Ureter (tissue), 1 donor: ENCODE data around the gene ALX4. TPM values are rescaled to one million over a fixed set of nuclear protein-coding genes. Genes with fewer than 3 reads are reported as not detected.

Source experiments
- DNase-seq: peaks from one replicate; pipeline ENCODE4 v3.0.0-alpha.2; 2020; ENCODE audit warnings: low spot score
- total RNA-seq: library from RNA; stranded (reverse); gene quantifications from one replicate; pipeline ENCODE4 v1.2.4, GENCODE V29; 2023
- donor health status: DM: yes; HTN: yes; CAD: no.

The ALX4 gene
- total RNA-seq, 1 donor from 2014 or later: not detected

- no peak for DNase-seq
These were observed 65.2 kb downstream of the ALX4 start for GRCh38 chr11:44244639-44245310.

GRCh38 chr11:44243595-44244343, 66.2 kb downstream of the ALX4 start:
- no peak for DNase-seq

DNA sequence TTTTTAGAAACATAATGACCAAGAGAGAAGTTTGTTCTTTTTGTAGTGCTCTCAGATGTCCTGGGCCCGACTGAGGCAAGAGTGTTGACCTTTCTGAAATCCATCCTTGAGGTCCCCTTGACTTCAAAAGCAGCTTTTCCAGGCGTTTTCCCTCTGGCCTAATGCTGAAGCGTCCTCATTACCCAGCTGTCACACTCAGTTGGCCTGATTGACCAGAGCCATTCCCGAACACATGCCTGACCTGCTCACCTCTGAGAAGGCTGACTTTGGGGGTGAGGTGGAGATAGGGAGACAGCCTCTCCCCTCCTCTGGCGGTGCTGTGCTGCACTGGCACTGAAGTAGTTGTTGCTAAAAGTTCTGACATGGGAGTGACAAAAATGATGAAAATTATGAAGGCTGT, 66.9 kb downstream of the ALX4 start:
- no peak for DNase-seq

DNA sequence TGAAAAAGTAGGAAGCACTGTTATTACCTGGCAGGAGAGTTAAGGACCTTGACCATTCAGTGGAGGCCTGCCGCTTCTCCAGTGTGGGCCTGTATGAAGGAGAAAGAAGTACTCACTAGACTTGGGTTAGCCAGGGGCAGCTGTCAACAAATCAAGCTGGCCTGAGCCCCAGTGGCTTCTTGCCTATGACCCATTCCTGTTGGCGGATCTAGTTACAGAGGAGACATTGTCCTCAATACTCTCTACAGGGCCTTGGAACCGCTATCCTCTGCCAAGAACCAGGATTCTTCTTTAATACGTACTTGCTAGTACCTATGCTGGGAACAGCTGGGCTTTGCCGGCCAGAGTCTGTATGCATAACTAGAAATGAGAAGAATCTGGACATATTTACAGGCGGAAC, 68.1 kb downstream of the ALX4 start:
- DNase-seq: no peak

GRCh38 chr11:44237156-44237555, 72.8 kb downstream of the ALX4 start:
- DNase-seq: no peak

- no peak for DNase-seq
These were observed 73.6 kb downstream of the ALX4 start for GRCh38 chr11:44236296-44236695.

GRCh38 chr11:44235765-44236201, 74.2 kb downstream of the ALX4 start:
- DNase-seq: no peak

- no peak for DNase-seq
These were observed 80.3 kb downstream of the ALX4 start for GRCh38 chr11:44229624-44230023.

GRCh38 chr11:44229098-44229497, 80.8 kb downstream of the ALX4 start:
- no peak for DNase-seq

DNA sequence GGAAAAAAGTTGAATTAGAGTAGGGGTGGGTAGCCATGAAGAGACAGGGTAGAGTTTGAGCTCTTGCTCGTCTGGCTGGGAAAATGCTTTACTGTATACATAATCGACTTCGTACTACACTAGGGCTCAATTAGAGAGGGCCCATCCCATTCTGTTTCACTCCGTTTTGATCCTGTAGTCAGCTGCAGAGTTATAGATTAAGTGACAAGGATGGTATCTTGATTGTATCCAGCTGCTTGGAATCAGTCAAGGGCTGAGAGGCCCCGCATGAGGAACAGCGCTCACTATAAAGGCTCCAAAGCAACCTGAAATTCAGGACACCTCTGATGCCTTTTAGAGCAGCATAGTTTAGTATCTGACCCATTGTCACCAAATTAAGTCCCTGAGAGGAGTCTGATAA, 81.6 kb downstream of the ALX4 start:
- DNase-seq: no peak

DNA sequence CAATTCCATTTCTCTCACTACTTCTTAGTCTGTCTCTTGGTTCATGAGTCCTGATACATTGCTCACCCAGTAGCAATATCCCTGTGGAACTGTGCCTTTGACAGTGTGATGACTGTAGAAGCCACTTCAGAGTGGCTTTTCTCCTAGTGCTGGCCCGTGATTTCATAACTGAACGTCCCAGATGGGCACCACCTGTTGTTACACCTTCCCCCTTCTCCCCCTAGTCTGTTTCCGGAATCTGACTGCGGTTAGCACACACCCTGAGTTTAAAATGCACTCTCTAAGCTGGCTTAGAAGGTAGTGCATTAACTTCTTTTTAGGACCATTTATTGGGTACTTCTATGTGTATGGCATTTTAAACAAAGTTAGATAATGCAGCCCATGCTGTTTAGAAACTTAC, 83.0 kb downstream of the ALX4 start:
- DNase-seq: no peak

- no peak for DNase-seq
These were observed 83.4 kb downstream of the ALX4 start for GRCh38 chr11:44226490-44226889.

GRCh38 chr11:44224867-44225501, 85.0 kb downstream of the ALX4 start:
- no peak for DNase-seq

GRCh38 chr11:44223238-44223637, 86.7 kb downstream of the ALX4 start:
- DNase-seq: no peak

GRCh38 chr11:44221992-44222391, 87.9 kb downstream of the ALX4 start:
- DNase-seq: no peak

- DNase-seq: no peak
These were observed 88.5 kb downstream of the ALX4 start for GRCh38 chr11:44221456-44221855.

GRCh38 chr11:44219830-44220796, 89.8 kb downstream of the ALX4 start:
- DNase-seq: no peak

DNA sequence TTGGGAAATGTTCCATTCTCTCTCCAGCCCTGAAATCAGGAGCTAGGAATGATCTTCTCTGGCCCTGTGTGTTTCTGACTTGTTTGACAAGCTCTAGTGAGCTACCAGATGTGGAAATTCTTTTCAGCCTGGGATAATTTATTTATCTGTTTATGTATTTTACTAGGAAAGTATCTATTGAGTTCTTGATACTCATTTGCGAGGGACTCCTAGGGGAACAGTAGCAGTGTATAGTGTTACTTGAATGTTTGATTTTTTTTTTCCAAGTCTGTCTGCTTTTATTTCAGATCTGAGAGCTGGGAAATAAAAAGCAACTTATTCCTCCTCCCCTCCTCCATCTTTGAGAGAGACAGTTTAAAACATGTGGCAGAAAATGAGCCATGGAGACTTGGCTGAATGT, 92.5 kb downstream of the ALX4 start:
- no peak for DNase-seq

DNA sequence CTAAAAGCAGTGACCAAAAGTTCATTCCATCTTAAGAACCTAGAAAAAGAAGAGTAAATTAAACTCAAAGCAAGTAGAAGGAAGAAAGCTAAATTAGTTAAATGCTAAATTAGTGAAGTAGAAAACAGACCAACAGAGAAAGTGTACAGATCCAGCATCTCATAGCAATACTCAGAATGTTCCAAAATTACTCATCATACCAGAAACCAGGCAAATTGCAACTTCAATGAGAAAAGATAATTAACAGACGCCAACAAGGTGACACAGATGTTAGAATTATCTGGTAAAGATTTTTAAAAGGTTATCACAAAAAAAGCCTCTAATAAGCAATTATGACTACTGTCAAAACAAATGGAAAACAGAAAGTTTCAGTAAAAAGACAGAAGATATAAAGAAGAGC, 96.8 kb downstream of the ALX4 start:
- no peak for DNase-seq

- DNase-seq: no peak
These were observed 97.8 kb downstream of the ALX4 start for GRCh38 chr11:44212128-44212527.
